Testis (tissue), 3 donors: ENCODE results near the gene HDAC3. TPM values are rescaled to one million over a fixed set of nuclear protein-coding genes. Genes with fewer than 3 reads are reported as not detected.

Experiments
- DNase-seq: peaks from one replicate; pipeline ENCODE4 v3.0.0-alpha.2; 2019
- H3K27ac ChIP-seq, 2 donors: fragments of 200-600 bp; sonication (generic); one replicate each; pipeline ENCODE4 v1.5.1; 2019
- H3K27me3 ChIP-seq: fragments of 200-600 bp; sonication (generic); one replicate; pipeline ENCODE4 v1.5.1; 2019
- H3K36me3 ChIP-seq: fragments of 200-600 bp; sonication (generic); one replicate; pipeline ENCODE4 v1.5.1; 2017; ENCODE audit warnings: low read depth; ENCODE audit errors: missing control alignments
- H3K4me1 ChIP-seq: fragments of 200-600 bp; sonication (generic); one replicate; pipeline ENCODE4 v1.5.1; 2019
- H3K4me3 ChIP-seq, 2 donors: fragments of 200-600 bp; sonication (generic); one replicate each; pipeline ENCODE4 v1.5.1; 2017 to 2019
- H3K9me3 ChIP-seq: fragments of 200-600 bp; sonication (generic); one replicate; pipeline ENCODE4 v1.5.1; 2017
- CTCF ChIP-seq, 3 experiments: fragments of 450-650 bp in 2 of 3; fragments of 200-600 bp in 1 of 3; sonication (generic) in 1 of 3; IDR thresholded peaks; one replicate each; pipeline ENCODE4 v1.5.1; 2016 to 2019; ENCODE audit warnings: antibody characterized with exemption in 3 of 3, mild to moderate bottlenecking in 2 of 3, moderate library complexity in 1 of 3
- POLR2A ChIP-seq: fragments of 450-650 bp; IDR thresholded peaks from one replicate; pipeline ENCODE4 v1.6.1; 2017; ENCODE audit warnings: antibody characterized with exemption, mild to moderate bottlenecking, moderate library complexity
- WGBS, 2 donors: methylation state at CpG; one replicate each; pipeline ENCODE4 v1.1.5; 2018; 5-methylcytosine and 5-hydroxymethylcytosine counted together
- intact Hi-C: fragments of 100-400 bp; cut with DNase I; formaldehyde crosslinking; loops from one replicate; pipeline ENCODE4 v1.15.1; 2023; ENCODE audit warnings: low total_unique reads
- polyA plus RNA-seq: library from polyadenylated mRNA; stranded (reverse); fragments of 350-450 nt; fragmentation: Illumina TruSeq; extraction: RNeasy Lipid Tissue Mini Kit (QIAGEN cat#74804); gene quantifications from one replicate; pipeline ENCODE4 v1.2.3, GENCODE V29; 2014; ENCODE audit warnings: low read depth, low replicate concordance; ENCODE audit not compliant: insufficient read depth
- total RNA-seq, 2 donors: library from RNA; depleted of rRNA; stranded (reverse); fragments of >200 nt; gene quantifications; one replicate each; pipeline ENCODE4 v1.2.3, GENCODE V29; 2016

Gene HDAC3
- total and polyA plus RNA-seq, 3 donors from 2014 or later = 57.3 to 76.5 (median 63.9) TPM

GRCh38 chr5:141634720-141635119 lies 1.9 kb downstream of the HDAC3 start:
- H3K27me3 ChIP-seq = no peaks in the 10 kb centered on the region
- intact Hi-C loops = no loop called here
- H3K27ac ChIP-seq = no peak overlapping the region

GRCh38 chr5:141633871-141634561 lies 2.6 kb downstream of the HDAC3 start:
- Histone ChIP-seq H3K27ac (no peak overlapping the region), H3K27me3 (no peaks in the 10 kb centered on the region), H3K9me3 (no peaks in the 10 kb centered on the region), H3K4me3 (no peak overlapping the region), H3K36me3 (no peaks in the 10 kb centered on the region), H3K4me1 (peaks cover 10% of the 10 kb centered on the region)
- WGBS, 2 donors = 84 to 92% methylated on average over 5 of the region's 5 CpGs
- DNase-seq = no peak
- intact Hi-C loops = no loop called here
- TF ChIP-seq POLR2A (no peak), CTCF (IDR thresholded peaks at IDR 0.05) (no peak)

More at GRCh38 chr5:141634720-141635119, 1.9 kb downstream of the HDAC3 start:
- Histone ChIP-seq H3K4me1 (peaks cover 10% of the 10 kb centered on the region), H3K9me3 (no peaks in the 10 kb centered on the region), H3K36me3 (no peaks in the 10 kb centered on the region), H3K4me3 (no peak overlapping the region)
- DNase-seq = no peak
- 89 to 90% methylated on average over 6 of the region's 6 CpGs for WGBS, 2 donors
- TF ChIP-seq POLR2A (no peak), CTCF (IDR thresholded peaks at IDR 0.05) (no peak)

- H3K4me1 ChIP-seq = peaks cover 7% of the 10 kb centered on the region
- no peaks in the 10 kb centered on the region for H3K27me3 ChIP-seq
- no peak overlapping the region for H3K27ac ChIP-seq
- no peaks in the 10 kb centered on the region for H3K36me3 ChIP-seq
- WGBS, 2 donors = 93 to 96% methylated on average over 2 of the region's 2 CpGs
- H3K4me3 ChIP-seq = no peak overlapping the region
- intact Hi-C loops = no loop called here
- DNase-seq = no peak
- H3K9me3 ChIP-seq = no peaks in the 10 kb centered on the region
- TF ChIP-seq POLR2A (no peak), CTCF (IDR thresholded peaks at IDR 0.05) (no peak)
Observed at GRCh38 chr5:141632650-141633049, 4.0 kb downstream of the HDAC3 start.

GRCh38 chr5:141630570-141631140 lies 6.0 kb downstream of the HDAC3 start:
- DNase-seq = no peak
- no peak for TF ChIP-seq POLR2A
- TF ChIP-seq CTCF (IDR thresholded peaks at IDR 0.05) = no peak
- Histone ChIP-seq H3K27ac (no peak overlapping the region), H3K9me3 (no peaks in the 10 kb centered on the region), H3K36me3 (no peaks in the 10 kb centered on the region), H3K27me3 (no peaks in the 10 kb centered on the region), H3K4me1 (peaks cover under 1% of the 10 kb centered on the region), H3K4me3 (no peak overlapping the region)
- intact Hi-C loops = no loop called here
- 93 to 94% methylated on average over 5 of the region's 5 CpGs for WGBS, 2 donors
